GM21367 (cell line): ENCODE measurements around the gene PTPRE.

Source experiments
- ATAC-seq: cut with Tn5 transposase; IDR thresholded peaks from one replicate; pipeline ENCODE4 v1.9.1; 2021; ENCODE audit not compliant: unreplicated experiment

PTPRE gene, protein sequence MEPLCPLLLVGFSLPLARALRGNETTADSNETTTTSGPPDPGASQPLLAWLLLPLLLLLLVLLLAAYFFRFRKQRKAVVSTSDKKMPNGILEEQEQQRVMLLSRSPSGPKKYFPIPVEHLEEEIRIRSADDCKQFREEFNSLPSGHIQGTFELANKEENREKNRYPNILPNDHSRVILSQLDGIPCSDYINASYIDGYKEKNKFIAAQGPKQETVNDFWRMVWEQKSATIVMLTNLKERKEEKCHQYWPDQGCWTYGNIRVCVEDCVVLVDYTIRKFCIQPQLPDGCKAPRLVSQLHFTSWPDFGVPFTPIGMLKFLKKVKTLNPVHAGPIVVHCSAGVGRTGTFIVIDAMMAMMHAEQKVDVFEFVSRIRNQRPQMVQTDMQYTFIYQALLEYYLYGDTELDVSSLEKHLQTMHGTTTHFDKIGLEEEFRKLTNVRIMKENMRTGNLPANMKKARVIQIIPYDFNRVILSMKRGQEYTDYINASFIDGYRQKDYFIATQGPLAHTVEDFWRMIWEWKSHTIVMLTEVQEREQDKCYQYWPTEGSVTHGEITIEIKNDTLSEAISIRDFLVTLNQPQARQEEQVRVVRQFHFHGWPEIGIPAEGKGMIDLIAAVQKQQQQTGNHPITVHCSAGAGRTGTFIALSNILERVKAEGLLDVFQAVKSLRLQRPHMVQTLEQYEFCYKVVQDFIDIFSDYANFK

DNA sequence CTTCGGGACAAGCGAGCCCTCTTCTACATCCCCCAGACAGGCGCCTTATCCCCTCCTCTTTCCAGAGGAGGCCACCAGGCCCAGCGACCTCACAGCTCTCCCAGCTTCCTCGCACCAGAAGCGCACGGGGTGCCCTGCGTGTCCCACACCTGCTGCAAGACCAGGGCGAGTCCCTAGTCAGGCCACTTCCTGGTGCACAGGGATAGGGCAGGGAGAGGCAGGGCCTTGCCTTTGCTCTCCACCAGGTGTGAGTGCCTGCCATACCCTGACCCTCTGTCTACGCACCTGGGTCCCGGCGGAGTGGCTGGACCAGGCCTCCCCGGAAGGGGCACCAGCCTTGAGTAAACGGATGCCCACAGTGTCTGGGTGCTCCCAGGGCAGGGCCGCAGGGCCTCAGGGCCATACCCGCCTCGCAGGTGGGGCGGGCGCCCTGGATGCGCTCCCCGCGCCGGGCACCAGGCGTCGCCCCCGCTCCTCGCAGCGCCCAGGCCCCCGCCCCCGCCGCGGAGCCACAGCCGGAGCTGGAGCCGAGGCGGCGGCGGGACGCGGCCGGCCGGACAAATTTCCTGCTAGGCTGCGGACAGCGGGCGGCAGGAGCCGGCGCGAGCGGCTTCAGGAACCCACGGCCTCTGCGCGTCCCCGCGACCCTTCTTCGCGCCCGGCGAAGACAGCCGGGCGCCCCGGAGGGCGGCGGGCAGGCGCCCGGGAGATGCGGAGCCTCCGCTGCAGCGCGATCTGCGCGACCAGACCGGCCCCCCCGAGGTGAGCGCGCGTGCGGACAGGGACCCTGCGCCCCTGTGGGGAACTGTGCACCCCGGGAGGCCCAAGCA lies at the start of gene PTPRE:
PTPRE (plus strand) TSS at position 556 of the 830 bp plus-strand sequence. CDS start 133,779 bp downstream, outside the sequence.
- ATAC-seq = peak; percentile 91

DNA sequence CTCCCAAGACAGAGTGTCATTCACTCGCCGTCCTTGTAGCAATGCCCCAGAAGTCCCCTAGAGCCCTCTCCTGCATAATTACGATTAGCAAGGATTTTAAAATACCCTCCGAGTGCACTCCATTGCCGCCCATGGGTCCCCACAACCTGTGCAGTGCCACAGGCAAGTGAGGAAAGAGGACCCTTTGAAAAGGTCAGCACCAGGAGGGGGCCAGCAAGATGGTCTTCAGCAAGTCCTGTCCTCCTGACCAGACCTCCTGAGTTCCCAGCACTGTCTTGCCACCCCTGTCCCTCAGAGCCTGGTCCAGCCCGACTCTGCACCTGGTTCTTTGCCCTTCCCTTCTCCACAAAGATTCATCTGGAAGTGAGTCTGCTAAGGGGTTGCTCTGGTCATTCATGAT lies 46.3 kb upstream of the PTPRE start:
- no peak for ATAC-seq

DNA sequence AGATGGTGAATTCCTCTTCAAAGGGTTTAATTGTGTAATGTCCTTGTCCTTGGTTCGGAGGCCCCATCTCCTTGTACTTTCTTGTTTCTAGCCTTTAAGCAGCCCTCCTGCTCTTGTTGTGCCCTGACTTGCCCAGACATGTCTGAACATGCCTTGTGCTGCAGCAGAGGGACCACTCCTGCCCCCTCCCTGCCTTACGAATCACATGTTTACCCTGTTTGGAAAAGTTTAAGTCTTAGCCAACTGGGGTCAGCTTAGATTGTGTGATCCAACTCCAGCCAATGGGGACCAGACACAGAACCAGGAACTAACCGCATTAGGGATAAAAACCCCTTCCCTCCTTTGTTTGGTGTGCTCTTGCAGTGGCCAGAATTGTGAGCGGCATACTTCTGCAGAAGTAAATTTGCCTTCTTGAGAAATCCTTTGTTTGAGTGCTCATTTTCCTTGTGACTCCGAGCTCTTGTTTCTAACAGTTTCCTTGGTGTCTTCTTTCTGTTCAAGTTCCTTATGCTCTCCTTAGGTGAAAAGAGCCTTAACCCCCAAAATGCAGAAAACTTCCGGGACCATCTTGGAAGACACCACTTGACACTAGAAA lies 43.6 kb upstream of the PTPRE start:
- no peak for ATAC-seq

DNA sequence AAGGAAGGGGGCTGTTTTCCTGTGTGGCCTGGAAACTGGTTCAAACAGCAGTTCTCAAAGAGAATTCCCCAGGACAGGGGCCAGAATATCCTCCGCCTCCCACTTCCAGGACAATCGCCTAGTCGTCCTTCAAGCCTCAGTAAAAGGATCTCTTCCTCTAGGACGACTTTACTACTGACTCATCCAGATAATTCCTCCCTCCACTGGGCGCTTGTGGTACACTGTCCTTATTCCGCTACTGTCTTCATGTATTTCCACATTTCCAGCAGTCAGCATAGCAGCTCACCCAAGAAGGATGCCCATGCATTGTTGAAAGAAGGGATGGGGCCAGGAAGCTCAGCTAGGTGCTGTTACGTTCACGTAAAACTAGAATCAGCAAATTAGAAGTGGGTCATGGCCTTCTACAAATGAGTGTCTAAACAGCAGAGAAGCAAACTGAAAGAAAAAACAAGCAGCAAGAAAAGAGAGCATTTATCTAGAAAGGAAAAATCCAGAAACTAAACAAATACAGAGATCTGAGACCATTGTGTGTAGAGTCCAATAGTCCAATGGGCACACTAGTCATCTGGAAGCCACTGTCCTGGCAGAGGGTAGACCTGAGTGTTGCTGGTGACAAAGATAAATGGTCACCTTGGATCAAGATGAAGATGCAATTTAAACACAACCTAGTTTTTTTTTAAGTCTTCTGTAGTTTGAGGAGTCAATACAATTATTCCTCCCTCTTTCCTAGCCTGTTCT lies 40.5 kb upstream of the PTPRE start:
- no peak for ATAC-seq

DNA sequence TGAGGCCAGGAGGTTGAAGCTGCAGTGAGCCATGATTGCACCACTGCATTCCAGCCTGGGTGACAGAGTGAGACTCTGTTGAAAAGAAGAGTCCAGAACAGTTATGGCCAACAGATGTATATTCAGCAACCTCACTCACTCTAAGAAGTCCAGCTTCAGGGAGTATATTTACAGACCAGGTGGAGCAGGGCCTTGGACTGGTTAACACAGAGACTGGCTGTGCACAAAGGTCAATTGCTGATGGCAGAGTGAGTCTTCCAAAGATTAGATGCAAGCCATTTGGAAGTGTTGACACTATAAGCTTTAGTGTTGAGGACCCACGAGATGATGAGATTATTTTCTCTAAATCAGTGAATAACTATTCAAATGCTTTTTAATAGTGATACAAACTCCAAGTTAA lies 39.1 kb upstream of the PTPRE start:
- ATAC-seq = no peak

DNA sequence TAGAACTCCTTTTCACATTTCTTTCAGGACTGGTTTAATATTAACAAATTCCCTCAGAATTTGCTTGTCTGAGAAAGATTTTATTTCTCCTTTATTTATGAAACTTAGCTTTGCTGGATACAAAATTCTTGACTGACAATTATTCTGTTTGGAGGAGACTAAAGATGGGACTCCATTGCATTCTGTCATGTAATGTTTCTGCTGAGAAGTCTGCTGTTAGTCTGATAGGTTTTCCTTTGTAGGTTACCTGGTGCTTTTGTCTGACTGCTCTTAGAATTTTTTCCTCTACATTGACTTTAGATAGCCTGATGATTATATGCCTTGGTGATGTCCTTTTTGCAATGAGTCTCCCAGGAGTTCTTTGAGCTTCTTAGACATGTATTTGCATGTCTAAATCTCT lies 37.6 kb upstream of the PTPRE start:
- no peak for ATAC-seq

DNA sequence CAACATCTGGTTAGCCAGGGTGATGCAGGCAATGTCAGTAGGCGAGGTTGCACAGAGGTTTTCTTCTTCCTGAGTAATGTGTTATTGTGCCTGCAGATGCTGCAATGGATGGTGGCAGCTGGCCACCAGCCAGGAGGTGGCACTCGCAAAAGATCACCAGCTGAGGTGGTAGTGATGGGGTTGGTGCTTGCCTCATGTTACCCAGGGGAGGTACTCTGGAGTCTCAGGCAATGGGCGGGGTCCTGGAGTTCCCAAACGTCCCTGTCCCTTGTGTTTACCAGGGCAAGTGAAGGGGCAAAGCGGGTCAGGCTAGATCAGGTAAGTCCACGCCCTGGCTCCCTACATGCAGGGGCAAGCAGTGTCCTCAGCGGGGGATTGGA lies 35.3 kb upstream of the PTPRE start:
- ATAC-seq = no peak

DNA sequence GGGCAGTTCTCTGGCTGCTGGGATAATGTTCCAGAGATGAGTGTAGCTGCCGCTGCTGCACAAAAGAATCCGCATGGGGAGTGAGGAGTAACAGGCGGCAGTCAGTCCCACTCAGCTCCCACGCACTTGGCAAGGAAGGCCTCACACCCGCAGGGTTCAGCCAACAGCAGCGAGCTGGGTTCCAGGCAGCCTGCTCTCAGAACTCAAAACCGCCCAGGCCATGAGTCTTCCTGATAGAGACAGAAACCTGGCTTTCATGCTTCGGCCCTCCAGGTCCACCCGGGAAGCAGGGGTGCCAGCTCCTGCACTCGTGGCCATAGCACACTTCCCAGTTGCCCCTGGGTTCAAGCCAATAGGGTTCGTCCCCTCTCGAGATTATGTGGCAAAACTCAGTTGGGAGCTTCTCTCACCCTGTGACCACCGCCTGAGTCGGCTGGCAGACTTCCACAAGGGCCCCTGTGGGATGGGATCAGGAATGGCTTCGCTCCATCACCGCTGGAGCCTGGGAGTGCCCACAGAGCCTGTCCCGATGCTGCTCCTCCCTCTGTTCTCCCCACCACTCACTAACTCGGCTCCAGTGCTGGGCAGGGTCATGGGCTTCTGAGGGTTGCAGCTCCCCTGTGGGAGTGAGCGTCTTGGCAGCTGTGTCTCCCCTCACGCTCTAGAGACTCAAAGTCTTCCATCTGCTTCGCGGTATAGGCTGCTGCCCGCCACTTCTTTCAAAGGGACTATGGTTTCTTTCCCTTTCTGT lies 34.7 kb upstream of the PTPRE start:
- no peak for ATAC-seq

DNA sequence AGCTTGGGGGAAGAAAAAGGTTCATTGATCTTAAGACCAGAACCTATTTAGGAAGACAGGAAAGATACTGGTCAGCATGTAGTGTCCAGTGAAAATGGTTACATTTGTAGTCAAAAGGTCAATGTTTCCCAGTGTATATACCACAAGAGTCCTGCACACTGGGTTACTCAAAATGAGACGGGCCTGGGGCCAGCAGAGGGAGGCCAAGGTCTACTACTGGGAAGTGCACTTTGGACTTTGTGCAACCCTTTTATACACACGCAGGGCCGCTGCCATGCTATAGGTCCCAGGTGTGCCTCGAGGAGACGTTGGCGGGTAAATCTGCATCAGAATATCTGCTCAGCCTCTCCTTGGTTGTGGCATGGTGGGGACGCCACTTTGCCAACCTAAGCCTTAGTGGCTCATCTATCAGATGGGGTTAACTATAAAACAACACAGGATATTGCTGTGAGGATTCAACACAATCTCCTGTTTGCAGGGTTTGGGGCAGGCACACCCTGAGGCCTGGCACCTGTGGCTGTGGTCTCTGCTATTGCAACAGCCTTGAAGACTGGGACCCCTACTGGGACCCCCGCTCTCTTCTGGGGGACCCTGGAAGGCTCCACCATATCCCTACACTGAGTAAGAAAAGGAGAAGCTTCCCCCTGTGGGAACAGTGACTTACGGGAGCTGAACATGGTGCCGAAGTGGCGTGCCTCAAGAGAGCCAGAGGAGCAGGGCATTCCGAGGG lies 33.9 kb upstream of the PTPRE start:
- no peak for ATAC-seq

DNA sequence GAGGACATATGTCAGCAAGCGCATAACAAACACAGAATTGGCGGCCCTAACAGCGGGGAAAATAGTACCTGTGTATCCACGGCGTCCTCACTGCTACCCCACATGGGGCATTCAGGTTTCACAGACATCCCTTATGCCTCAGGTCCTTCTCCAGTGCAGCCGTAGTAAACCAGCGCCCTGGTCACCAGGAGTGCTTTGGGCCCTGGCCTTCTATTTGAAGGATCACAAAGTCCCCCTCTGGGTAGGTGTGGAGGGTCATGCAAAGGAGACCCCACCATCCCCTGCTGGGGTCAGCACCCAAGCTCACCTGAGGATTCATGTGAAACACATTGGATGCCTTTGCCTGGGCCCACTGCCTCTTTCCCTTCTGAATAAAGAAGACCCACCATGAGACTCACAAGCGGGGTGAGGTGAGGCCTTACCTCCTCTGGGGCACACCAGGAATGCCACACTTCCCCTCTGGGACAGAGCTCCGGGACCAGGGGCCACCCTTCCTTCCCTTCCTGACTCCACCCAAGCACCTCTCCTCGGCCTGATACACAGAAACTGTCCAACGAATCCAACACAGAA lies 32.9 kb upstream of the PTPRE start:
- ATAC-seq = no peak

DNA sequence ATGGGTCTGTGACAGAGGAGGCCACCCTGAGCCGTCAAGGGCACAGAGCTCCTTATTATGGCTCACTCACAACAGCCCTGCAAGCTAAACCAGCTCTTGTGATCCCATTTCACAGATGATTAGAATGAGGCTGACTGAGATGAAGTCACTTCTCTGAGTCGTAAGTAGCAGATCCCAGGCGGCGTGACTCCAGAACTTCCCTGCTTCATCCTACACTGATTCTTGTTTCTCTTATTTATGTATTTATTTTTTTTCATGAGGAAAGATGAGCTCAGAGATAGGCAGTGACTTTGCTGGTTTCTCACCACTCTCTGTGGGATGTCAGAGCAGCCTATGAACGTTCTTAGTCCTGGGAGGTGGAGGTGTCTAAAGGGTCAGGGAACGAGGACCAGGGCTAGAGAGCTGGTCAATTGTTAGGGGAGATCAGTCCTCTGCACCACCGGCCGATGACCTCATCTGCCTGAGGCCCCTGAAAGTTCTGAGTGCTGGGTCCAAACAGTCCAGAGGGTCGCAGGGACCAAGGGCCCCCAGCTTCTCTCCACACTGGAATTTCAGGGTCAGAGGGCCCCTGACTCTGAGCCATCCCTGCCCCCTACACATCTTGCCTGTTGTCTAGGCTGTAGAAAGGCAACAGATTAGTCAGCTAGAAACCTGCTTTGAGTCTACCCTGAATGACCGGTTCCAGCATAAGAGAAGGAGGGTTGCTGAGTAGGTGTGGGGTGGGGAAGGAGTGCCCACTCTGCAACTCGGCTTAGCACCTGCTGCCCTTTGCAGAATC lies 32.0 kb upstream of the PTPRE start:
- no peak for ATAC-seq

DNA sequence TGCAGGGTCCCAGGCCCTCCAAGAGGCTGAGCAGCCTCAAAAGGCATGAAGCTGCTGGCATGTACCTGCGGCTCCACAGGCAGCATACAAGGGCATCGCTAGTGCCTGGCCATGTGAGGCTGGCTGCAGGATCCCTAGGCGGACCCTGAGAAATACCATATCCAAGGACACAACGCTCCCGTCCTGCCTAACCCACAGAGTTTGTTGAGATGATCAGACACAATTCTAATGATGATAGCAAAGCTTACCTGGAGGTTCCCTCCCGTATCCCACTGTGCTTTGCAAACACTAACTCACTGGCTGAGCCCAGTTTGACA lies 31.5 kb upstream of the PTPRE start:
- ATAC-seq = no peak

DNA sequence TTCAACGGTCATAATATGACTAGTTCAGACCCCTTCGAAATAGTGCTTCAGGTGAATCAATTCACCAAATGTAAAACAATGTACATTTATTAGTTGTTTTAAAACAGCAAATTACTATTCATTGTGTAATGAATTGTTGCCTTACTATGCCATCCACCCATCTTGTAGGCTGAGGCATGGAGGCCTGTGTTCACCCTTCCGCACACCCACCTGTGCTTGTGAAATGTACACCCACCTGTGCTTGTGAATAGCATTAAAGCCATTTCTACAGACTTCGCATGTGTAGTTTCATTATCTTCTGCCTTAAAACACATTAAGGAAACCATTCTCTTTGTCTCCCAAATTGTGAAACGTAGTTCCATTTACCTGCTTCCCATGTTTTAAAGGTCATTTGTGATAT lies 31.0 kb upstream of the PTPRE start:
- no peak for ATAC-seq

DNA sequence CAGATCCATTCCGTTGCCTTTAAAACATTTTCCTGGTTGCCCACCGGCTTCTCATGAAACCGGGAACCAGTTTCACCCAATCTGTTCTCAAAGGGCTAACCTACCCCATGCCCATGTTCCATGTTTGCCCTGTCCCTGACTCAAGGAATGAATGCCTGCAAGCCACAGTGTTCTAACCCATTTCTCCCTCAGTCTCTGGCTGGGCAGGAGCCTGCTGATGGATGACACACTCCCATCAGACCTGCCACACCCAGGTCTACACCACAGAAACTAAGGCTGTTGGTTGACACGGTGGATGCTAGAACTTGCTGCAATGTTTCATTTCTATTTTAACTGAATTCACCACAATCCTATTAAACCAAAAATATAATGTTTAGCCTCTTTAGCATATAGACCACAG lies 29.8 kb upstream of the PTPRE start:
- no peak for ATAC-seq

DNA sequence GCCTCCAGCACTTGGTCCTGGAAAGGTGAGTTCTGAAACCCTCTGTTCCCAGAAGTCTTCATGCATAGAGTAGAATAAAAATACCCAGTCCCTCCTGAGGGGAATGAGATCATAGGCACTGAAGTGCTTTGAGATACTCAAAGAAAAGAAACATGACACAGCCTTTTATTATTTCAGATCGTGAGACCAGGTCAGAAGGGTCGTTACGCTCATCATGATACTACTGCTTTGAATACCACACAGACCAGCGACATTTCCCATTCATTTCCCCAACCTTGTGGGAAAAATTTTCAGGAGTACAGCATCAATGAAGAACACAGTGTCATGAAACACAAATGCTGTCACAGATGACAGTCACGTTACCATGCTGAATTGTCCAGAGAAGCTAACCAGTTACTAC lies 29.2 kb upstream of the PTPRE start:
- ATAC-seq = no peak

DNA sequence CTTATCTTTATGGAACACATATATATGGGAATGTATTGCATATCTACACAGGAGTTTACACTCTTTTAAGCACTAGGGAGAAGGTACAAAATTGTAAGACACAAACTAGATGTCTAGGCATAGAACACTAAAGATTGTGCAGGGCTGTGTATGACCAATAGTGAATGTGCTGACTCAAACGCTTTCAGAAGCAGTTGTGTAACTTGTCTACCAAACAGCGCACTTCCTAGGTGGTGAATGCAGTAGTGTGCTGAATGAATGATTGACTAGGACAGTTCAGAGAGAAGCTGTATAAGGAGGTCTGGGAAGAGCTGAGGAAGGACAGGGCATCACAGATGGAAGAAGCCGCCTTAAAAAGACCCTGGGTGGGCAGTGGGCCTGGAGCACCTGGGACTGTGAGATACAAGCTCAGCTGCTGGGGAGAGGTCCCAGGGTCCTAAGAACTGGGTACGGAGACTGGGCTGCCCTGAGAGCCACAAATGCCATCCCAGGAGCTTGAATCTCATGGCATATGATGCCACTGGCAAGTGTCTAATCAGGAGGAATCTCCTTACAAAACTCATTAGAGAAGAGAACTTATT lies 28.3 kb upstream of the PTPRE start:
- no peak for ATAC-seq

DNA sequence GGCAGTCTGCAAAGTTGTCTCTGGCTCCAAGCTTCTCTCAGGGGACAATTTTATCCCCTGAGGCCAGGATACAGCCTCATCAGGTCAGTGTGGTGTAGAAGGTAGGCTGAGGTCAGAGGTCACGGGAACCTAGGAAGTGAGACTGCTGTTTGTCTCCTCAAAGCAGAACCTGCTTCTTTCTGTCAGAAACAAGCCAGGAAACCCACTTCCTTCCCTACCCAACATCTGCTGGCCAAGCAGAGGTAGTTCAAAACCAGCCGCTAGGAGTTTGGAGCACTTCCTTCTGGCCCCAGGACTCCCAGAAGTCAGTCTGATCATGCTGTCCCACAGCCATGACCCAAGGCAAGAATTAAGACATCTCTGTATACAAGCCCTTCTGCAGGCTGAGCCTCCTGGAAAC lies 26.3 kb upstream of the PTPRE start:
- peak; percentile 50 for ATAC-seq

DNA sequence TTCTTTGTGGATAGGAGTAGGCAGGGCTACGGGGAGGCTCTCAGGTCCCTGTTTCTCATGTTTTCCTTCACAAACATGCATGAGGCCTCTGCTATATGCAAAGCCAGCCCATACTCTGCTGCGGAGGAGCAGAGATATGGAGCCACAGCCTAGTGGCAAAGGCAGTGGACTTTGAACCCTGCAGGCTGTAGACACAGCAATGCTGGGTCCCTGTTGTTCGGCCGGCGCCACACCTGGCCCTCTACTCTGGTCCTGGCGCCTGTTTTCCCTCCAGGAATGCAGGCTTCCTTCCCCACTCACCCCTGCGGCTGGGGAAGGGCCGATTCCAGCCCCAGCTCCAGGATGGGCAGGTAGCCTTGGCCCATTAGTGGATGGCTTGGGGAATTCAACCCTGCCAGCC lies 25.6 kb upstream of the PTPRE start:
- ATAC-seq = no peak
